Fibroblast of pulmonary artery (primary cell): ENCODE results near the gene ZDHHC5.
"Not testable (repeated sequence)": the region's sequence is repeated elsewhere in the genome, so short reads cannot be mapped to it uniquely, and the experiment has no call there.

Source experiments
- DNase-seq: peaks from one replicate; pipeline ENCODE4 v3.0.0-alpha.2; 2010; ENCODE audit warnings: low read depth
- H3K4me3 ChIP-seq: replicated peaks from 2 replicates; pipeline ENCODE4 v1.5.1; 2011; ENCODE audit warnings: low read depth, mild to moderate bottlenecking, control low read depth, low read length, moderate library complexity
- CTCF ChIP-seq: IDR thresholded peaks from 2 replicates; pipeline ENCODE4 v1.5.1; 2011; ENCODE audit warnings: mild to moderate bottlenecking, control low read depth, low read length, inconsistent platforms; ENCODE audit errors: missing control alignments

ZDHHC5 gene

GRCh38 chr11:57698843-57699365, 31.0 kb downstream of the ZDHHC5 start:
- no peak for TF ChIP-seq CTCF
- H3K4me3 ChIP-seq, result no peak overlapping the region
- no peak for DNase-seq

- H3K4me3 ChIP-seq, result no peak overlapping the region
- DNase-seq, result no peak
- TF ChIP-seq CTCF, result no peak
These were observed 31.9 kb downstream of the ZDHHC5 start for GRCh38 chr11:57699813-57700212.

- H3K4me3 ChIP-seq, result no peak overlapping the region
- DNase-seq, result no peak
- TF ChIP-seq CTCF, result no peak
These were observed 32.5 kb downstream of the ZDHHC5 start for GRCh38 chr11:57700425-57700824.

GRCh38 chr11:57703341-57703740, 35.4 kb downstream of the ZDHHC5 start:
- DNase-seq, result no peak

GRCh38 chr11:57704932-57705331, 37.0 kb downstream of the ZDHHC5 start:
- no peak overlapping the region for H3K4me3 ChIP-seq
- DNase-seq, result no peak
- TF ChIP-seq CTCF, result no peak

More at GRCh38 chr11:57703341-57703740, 35.4 kb downstream of the ZDHHC5 start:
- no peak for TF ChIP-seq CTCF
- no peak overlapping the region for H3K4me3 ChIP-seq

GRCh38 chr11:57705432-57705831, 37.5 kb downstream of the ZDHHC5 start:
- not testable (repeated sequence) for DNase-seq, H3K4me3 ChIP-seq

GRCh38 chr11:57709802-57710367, 42.0 kb downstream of the ZDHHC5 start:
- DNase-seq, result no peak
- no peak for TF ChIP-seq CTCF

More at GRCh38 chr11:57709802-57710367, 42.0 kb downstream of the ZDHHC5 start:
- H3K4me3 ChIP-seq, result no peak overlapping the region
